Stimulated activated CD8-positive, alpha-beta memory T cell treated with anti-CD3 and anti-CD28 coated beads, Interleukin-2, amount 100 ng/mL, for 48 hours (primary cell): ENCODE measurements around the gene KRTAP7-1.

Experiments
- DNase-seq, 2 donors: peaks; one replicate each; pipeline ENCODE4 v3.0.0-alpha.2; 2020; ENCODE audit warnings: low read depth in 2 of 2

KRTAP7-1 gene, protein sequence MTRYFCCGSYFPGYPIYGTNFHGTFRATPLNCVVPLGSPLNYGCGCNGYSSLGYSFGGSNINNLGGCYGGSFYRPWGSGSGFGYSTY

DNA sequence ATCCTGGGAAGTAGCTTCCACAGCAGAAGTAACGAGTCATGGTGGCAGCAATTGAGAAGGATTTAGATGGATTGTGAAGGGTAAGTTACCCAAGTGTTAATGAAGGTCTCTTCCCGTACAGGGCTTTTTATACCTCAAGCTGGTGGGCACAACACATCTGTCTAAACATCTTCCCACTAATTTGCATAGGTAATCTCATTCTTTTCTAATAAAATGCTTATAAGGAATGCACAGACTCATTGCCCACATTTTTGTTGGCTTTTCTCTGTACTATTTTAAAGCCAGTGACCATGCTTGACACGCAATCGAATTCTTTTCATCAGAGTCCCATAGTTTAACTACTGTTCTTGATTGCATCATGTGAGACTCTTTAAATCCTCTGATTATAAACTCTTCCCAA is at the start of gene KRTAP7-1:
TSS of gene KRTAP7-1 (minus strand) at position 101 of the 400 bp plus-strand sequence. CDS start at position 40, 61 bp downstream.
- no peak for DNase-seq

DNA sequence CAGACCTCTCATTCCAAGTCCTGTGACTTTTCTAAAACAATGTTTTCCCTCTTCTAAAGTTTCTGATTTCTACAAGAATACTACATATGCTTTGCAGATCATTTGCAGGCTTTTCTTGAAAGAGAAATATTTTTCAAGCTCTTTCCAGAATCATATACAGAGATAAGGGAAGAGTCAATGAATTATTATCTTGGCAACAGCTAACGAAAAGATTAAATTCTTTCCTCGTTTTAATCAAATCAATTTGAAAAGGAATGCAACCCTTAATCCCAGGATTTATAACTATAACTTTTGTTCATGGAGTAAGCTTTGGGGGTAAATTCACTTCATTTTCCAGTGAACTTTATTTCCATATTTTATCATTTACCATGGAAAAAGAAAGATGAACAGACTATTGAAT is 45.0 kb upstream of the KRTAP7-1 start:
- DNase-seq = no peak

DNA sequence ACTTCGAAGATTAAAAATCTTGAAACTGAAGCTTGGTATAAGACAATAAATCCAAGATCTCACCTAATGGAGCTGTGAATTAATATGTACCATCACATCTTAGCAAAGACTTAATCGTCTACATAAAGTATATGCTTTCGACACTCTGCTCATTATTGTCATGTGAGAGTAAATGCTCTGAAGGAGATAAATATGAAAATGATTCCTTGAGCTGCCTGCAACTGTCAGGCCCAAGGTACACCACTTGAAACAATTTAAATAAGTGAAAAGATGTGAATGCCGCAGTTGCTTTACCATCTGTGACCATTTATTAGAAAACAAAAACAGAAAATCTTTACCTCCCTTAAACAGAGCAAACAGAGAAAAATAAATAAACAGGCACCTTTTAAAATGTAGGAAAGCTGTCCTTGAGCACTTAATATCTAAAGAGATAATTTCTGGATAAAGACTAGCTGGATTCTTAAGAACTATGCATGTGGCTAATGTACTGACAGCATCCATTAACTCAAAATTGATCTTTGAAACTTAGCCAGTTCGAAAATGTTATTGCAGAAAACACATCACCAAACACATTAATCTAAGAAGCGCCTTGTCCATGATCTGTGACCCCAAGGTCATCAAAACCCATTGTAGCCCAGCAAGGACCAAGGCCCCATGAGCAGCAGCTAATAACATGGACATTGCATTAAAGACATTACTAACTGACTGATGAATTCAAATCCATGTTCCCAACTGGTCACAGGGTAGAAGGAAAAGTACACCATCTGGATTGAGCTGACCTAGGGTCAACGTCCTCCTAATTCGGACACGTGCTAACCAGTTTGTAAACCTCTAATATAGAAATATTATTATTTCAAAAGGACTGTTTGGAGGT is 18.3 kb upstream of the KRTAP7-1 start:
- no peak for DNase-seq

DNA sequence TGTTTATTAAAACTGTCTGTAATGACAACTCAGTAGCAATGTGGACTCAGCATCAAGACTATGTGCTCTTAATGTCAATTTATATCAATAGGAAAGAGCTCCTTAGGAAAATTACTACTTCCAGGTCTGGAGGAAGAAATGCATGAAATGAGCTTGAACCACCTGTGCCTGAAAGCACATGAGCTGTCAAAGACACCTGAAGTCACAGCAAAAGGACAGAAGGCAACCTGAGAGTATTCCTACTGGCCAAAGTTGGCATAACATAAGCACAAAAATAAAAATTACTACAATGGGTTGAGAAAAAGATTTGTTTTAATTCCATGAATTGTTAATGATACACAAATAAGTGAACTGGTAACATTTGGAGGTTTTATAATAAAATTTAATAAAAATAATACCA is 13.4 kb upstream of the KRTAP7-1 start:
- no peak for DNase-seq

DNA sequence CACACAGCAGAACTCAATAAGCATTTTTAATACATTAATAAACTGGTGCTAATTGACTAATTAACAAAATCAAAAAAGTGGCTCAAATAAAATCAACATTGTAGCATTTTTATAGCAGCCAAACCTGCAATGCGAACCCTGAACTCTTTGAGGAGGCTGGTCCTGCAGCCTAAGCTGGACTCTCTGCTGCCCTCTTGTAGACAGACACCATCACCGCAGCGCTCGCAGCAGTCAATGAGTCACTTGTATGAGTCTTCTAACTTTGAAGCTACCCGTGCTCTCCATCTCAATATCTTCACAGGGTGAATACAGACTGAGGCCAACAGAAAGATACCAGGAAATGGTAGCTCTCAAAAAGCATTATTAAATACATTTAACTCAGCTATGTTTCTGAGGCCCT is 9.7 kb upstream of the KRTAP7-1 start:
- peak in 1 of 2 donors; percentile 17 for DNase-seq

DNA sequence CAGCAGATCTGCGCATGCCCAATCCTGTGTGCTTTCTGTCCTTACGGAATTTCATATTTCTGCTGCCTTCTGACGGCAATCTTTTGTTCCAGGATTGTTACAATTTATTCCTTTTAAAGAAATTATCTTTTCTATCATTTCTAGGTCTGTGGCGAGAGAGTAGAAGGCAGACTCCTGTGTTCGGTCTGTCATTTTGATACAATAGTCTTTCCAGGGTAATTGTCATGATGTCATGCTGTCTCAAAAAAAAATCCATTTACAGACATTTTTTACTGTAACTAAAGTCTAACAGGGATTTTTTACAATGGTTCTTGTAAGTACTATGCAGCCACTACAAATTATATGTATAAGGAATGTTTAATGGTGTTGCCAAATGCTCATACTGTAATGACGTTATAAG is 9.0 kb upstream of the KRTAP7-1 start:
- DNase-seq = no peak

DNA sequence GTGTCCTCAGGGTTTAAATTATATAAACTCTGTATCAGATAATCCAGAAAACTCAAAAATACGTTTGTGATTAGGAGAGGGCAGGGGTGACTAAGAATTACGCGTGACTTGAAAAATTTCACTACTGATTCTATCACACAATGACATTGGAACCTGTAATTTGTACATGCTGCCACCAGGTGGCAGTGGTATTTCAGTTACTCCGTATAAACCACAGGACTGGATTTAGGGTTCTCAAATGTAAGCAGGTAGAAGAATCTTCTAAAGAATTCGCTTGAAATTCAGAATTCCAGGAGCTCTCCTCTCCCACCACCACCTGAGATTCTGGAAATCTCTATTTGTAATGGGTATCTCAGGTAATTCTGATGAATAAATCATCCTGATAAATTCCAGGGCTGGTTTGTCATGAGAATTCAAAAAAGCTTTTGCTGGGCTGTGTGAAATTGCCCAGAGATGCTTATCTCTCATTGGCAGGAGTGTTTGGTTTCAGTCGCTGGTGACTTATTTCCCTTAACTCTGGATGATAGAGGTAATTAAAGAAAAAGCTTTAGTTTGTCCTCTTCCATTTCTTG is 1.7 kb upstream of the KRTAP7-1 start:
- DNase-seq = peak; percentile 5 to 13

DNA sequence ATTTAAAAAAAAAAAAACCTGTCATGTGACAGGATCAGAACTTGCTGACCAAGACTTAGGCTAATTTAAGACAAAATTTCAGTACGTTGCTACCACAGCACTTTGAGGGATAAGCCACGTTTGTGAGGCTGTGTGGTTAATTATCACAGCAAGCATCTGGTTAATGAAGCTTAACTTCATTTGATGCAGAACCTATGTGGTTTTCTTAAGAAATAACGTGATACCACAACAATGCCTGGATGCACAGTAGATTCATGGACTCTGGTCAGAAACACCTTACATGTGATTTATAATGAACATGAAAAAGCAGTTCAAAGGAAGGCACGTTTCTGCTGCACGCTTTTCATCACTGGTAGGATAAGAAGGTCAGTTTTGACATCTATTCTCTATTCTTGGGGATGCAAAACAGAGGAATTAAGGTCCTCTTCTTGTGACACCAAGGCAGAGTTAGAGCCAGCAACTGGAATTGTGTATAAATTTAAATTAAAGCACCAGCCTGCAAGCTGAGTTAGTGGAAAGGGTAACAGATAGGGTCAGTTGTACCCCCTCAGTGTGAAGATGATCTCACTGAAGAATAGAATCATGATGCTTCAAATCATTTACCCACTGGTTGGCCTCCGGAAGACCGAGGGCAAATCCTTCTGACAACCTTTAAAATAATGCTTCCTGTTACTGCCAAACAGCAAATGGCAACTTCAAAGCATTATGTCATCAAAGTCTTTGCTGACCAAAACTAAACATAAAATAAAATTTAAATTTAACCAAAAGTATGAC is 10.5 kb downstream of the KRTAP7-1 start:
- DNase-seq = no peak

DNA sequence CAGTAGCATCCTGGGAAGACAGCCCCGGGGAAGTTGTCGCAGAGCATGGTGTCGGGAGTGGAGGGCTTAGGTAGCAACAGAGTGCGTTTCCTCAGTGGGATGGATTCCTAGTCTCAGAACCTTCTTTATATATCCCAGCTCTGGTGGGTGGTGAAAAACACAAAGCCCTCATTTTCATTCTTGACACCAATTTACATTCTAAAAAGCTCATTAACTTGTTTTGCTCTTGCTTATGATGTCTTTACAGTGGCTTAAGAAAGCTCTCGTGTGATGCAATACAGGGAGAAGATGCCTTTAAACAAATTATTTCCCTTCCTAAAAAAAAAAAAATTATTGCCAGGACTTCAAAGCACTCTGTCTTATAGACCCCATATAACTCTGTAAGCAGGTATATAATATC is 16.4 kb downstream of the KRTAP7-1 start, which contains the start of gene KRTAP8-1:
TSS of gene KRTAP8-1 (minus strand) at position 101 of the 400 bp plus-strand sequence. CDS start at position 47, 54 bp downstream.
- no peak for DNase-seq

DNA sequence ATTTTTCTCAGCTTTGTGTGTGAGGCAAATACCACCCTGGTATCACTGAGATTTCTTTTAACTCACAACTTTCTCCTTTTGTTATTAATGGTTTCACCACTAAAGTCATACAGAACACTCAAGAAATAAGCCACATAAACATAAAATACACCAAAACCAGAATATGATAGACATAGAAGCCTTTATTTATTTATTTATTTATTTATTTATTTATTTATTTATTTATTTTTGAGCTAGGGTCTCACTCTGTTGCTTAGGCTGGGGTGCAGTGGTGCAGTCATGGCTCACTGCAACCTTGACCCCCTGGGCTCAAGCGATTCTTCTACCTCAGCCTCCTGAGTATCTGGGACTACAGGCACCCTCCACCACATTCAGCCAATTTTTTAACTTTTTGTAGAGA is 29.0 kb downstream of the KRTAP7-1 start:
- DNase-seq = no peak

DNA sequence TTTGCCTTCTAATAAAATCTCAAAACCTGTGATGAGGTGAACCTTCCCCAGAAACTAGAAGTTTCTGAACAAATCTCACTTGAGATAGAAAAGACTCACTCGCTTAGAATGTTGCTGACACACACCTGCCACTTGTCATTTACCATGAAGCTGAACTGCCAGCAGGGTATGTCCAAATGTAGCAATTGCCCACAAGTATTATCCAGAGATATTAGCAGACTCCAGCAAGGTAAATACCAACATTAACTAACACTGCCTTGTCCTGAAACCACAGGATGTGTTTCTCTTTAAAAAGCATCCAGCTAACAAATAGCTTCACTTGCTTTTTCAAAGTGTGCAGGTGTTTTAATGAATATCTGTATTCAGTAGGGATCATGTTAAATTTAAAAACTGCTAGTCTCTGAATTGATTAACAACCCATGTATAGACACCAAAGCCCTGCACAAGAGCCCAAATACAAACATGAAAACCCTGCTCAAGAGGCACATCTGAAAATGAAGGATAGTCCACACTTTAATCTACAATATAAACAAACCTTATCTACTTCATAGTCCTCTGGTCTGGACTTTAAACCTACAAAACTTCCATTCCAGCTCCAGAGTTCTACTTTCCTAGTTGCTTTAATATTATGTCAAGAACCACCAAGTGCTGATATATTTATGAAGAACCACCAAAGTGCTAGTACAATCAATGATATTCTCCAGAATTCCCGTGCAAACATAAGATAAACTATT is 35.8 kb downstream of the KRTAP7-1 start:
- DNase-seq = no peak

DNA sequence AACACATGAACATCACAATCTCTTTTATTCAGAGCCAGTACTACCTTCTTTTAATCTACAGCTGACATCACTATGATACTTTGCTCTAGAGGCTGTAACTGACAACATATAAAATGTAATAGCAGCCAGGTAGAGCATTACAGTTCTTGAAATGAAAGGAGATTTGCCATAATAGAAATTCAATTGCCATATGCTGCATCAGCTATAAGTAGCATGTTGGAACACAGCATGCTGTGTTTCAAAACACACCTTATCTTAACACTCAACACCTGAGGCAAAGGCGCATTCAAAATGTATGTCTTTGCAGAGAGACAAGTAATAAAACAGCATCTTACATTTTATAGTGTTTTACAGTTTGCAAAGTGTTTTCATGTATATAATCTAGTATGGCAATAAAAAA is 50.3 kb downstream of the KRTAP7-1 start:
- no peak for DNase-seq
